ENCODE measurements around the gene MYO3B. TPM values are rescaled to one million over a fixed set of nuclear protein-coding genes. Genes with fewer than 3 reads are reported as not detected.

Gene MYO3B
- polyA plus RNA-seq, 1 experiment: 0.10 TPM

DNA sequence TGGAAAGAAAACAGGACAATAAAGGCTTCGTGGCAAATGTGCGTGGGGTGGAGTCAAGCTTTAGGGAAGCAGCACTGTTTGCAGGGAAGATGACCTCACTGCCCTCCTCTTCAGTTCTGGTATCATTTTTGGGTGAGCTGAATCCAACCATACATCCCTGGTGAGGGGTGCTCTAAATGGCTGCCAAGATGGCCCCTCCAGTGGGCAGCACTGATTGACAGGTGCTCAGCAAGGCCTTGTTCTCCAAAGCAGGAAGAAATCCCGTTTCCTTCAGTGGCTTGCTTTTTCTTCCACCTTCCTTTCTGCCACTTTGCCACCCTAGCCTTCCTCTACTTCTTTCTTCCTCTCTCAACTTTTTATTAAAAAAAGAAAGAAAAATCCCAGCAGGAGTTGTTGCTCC is 404.4 kb downstream of the MYO3B start:
- ChIA-PET CTCF (no interaction called here), POLR2A (no interaction called here)
- H3K27ac ChIP-seq (ENCODE audit: low read depth, low read length): no peak overlapping the region
- H3K9me3 ChIP-seq (ENCODE audit: control insufficient read depth, insufficient read depth, low read length): no peaks in the 10 kb centered on the region
- no peak overlapping the region for H3K4me3 ChIP-seq (ENCODE audit: low read depth, low read length)
- TF ChIP-seq, protein P1, sequence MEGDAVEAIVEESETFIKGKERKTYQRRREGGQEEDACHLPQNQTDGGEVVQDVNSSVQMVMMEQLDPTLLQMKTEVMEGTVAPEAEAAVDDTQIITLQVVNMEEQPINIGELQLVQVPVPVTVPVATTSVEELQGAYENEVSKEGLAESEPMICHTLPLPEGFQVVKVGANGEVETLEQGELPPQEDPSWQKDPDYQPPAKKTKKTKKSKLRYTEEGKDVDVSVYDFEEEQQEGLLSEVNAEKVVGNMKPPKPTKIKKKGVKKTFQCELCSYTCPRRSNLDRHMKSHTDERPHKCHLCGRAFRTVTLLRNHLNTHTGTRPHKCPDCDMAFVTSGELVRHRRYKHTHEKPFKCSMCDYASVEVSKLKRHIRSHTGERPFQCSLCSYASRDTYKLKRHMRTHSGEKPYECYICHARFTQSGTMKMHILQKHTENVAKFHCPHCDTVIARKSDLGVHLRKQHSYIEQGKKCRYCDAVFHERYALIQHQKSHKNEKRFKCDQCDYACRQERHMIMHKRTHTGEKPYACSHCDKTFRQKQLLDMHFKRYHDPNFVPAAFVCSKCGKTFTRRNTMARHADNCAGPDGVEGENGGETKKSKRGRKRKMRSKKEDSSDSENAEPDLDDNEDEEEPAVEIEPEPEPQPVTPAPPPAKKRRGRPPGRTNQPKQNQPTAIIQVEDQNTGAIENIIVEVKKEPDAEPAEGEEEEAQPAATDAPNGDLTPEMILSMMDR (IDR thresholded peaks at IDR 0.05; ENCODE audit: low read depth, low read length): no peak
- H3K27me3 ChIP-seq (ENCODE audit: control insufficient read depth, insufficient read depth, low read length): no peaks in the 10 kb centered on the region
- DNase-seq (ENCODE audit: low read depth, low spot score): no peak

DNA sequence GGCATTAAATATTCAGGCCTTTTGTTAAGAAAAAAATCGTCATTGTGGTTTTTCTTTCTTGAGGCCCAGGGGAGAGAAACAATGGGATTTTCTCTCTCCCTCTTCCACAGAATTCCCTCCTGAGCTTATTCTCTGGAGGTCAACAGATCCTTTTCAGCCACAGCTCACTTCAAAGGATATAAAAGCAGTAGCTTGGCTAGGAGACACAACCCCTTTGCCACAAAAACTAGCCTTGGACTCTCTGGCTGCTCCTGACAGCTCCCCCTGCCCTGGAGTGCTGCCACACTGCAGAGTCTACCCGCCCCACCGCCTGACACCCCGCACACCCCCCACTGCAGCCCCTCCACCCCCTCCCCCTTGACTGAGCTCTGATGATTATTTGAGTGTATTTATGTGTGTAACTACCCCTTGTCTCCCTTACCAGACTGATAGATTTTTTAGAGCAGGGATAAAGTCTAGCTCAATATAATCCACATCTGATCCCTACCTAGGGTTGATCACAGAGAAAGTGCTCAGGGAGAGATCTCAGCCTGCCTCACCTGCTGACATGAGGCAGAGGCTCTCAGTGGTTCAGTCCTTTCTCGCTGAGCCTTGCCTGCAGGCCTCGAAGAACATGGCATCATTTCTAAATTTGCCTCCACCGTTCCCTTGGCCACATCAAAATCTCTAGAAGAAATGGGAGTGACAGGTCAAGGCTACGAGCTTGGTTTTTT is 405.0 kb downstream of the MYO3B start:
- Histone ChIP-seq H3K27ac (ENCODE audit: low read depth, low read length) (no peak overlapping the region), H3K9me3 (ENCODE audit: control insufficient read depth, insufficient read depth, low read length) (no peaks in the 10 kb centered on the region), H3K4me3 (ENCODE audit: low read depth, low read length) (no peak overlapping the region), H3K27me3 (ENCODE audit: control insufficient read depth, insufficient read depth, low read length) (no peaks in the 10 kb centered on the region)
- DNase-seq (ENCODE audit: low read depth, low spot score): no peak
- ChIA-PET POLR2A (no interaction called here), CTCF (no interaction called here)
- TF ChIP-seq, protein P1 (IDR thresholded peaks at IDR 0.05; ENCODE audit: low read depth, low read length): no peak

GRCh38 chr2:170585067-170585466 is 407.1 kb downstream of the MYO3B start:
- no peak for DNase-seq (ENCODE audit: low read depth, low spot score)
- no peak overlapping the region for H3K4me3 ChIP-seq (ENCODE audit: low read depth, low read length)
- CTCF ChIA-PET: no interaction called here
- POLR2A ChIA-PET: no interaction called here
- H3K27ac ChIP-seq (ENCODE audit: low read depth, low read length): no peak overlapping the region
- no peaks in the 10 kb centered on the region for H3K9me3 ChIP-seq (ENCODE audit: control insufficient read depth, insufficient read depth, low read length)
- TF ChIP-seq, protein P1 (IDR thresholded peaks at IDR 0.05; ENCODE audit: low read depth, low read length): no peak
- H3K27me3 ChIP-seq (ENCODE audit: control insufficient read depth, insufficient read depth, low read length): no peaks in the 10 kb centered on the region

DNA sequence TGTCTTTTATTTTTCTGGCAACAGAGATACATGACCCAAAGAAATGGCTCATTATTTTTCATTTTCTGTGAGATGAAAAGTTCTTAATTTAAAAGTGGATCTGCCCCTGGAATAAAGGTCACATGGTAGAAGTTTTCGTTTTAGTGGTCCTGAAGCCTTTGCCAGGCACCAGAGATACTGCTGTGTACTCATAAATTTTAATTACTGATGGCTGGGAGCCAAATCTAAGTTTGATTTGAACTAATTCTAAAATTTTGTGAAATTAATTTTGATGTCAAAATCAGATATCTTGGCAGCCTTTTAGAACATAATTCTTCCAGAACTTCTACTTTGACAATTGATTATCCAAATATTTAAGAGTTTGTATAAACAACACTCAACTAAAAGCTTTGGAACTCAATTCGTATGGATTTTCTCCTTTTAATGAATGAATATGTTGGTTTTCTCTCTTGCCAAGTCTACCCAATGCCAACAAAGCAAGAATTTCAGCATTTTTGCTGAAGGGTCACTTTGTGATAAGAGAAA is 408.7 kb downstream of the MYO3B start:
- no peaks in the 10 kb centered on the region for H3K9me3 ChIP-seq (ENCODE audit: control insufficient read depth, insufficient read depth, low read length)
- no peak overlapping the region for H3K27ac ChIP-seq (ENCODE audit: low read depth, low read length)
- H3K27me3 ChIP-seq (ENCODE audit: control insufficient read depth, insufficient read depth, low read length): no peaks in the 10 kb centered on the region
- DNase-seq (ENCODE audit: low read depth, low spot score): no peak
- ChIA-PET POLR2A (no interaction called here), CTCF (no interaction called here)
- TF ChIP-seq, protein P1 (IDR thresholded peaks at IDR 0.05; ENCODE audit: low read depth, low read length): no peak
- H3K4me3 ChIP-seq (ENCODE audit: low read depth, low read length): no peak overlapping the region

DNA sequence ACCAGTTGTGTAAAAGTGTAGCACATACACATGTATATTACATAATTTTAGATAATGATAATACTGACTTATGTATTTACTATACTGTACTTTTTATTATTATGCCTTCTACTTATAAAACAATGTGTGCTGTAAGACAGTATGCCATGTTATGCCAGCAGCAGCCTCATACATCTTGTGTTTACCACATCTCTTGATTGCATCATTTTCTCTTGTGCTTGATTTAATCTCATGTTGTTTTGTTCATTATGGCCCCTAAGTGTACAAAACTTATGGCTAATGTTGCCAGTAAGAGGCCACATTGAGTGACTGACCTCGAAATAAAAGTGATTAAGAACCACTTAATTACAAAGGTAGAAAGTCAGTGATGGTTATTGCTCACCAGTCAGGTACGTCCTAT is 409.2 kb downstream of the MYO3B start:
- POLR2A ChIA-PET: no interaction called here
- Histone ChIP-seq H3K4me3 (ENCODE audit: low read depth, low read length) (no peak overlapping the region), H3K27me3 (ENCODE audit: control insufficient read depth, insufficient read depth, low read length) (no peaks in the 10 kb centered on the region), H3K9me3 (ENCODE audit: control insufficient read depth, insufficient read depth, low read length) (no peaks in the 10 kb centered on the region), H3K27ac (ENCODE audit: low read depth, low read length) (no peak overlapping the region)
- DNase-seq (ENCODE audit: low read depth, low spot score): no peak
- CTCF ChIA-PET: no interaction called here
- TF ChIP-seq, protein P1 (IDR thresholded peaks at IDR 0.05; ENCODE audit: low read depth, low read length): no peak
